ENCODE measurements around the gene MIDN. TPM values are rescaled to one million over a fixed set of nuclear protein-coding genes. Genes with fewer than 3 reads are reported as not detected.
A peak's percentile ranks its signal among the peaks of the same experiment; 100 is the strongest.

The MIDN gene
- polyA plus RNA-seq, 1 donor from 2014 or later = 24.8 TPM

- Histone ChIP-seq H3K9ac (ENCODE audit: low read length) (peak overlapping the region; percentile 99), H4K20me1 (ENCODE audit: insufficient read depth) (peaks cover 4% of the 10 kb centered on the region), H3K79me2 (replicated peaks; ENCODE audit: insufficient read depth, low read length) (peaks cover 47% of the 10 kb centered on the region), H3K36me3 (ENCODE audit: insufficient read depth, low read length) (no peaks in the 10 kb centered on the region), H3K4me3 (ENCODE audit: low read length) (peak overlapping the region; percentile 93), H3K27ac (ENCODE audit: low read length) (peak overlapping the region; percentile 98), H3K9me2 (ENCODE audit: insufficient read depth, low read length) (no peaks in the 10 kb centered on the region), H3F3A (ENCODE audit: insufficient read depth, low read length, poor library complexity, severe bottlenecking) (no peaks in the 10 kb centered on the region), H3K4me2 (ENCODE audit: low read length) (no peak overlapping the region), H3K9me3 (ENCODE audit: low read length) (no peaks in the 10 kb centered on the region), H3K27me3 (ENCODE audit: insufficient read depth, low read depth, low read length) (no peaks in the 10 kb centered on the region), H2AFZ (ENCODE audit: low read depth, low read length) (no peak overlapping the region)
- TF ChIP-seq EZH2 (IDR thresholded peaks at IDR 0.05; ENCODE audit: borderline replicate concordance, insufficient read depth, low read length, poor library complexity, severe bottlenecking) (no peak), EP300 (conservative IDR thresholded peaks at IDR 0.05; ENCODE audit: poor library complexity, severe bottlenecking) (peak; percentile 49), TAF1 (IDR thresholded peaks at IDR 0.05; ENCODE audit: low read depth) (peak; percentile 69), RAD21 (conservative IDR thresholded peaks at IDR 0.05) (no peak), MXI1 (conservative IDR thresholded peaks at IDR 0.05; ENCODE audit: poor library complexity, severe bottlenecking) (peak; percentile 28), POLR2AphosphoS5 (IDR thresholded peaks at IDR 0.05) (peak; percentile 96), CTCF (IDR thresholded peaks at IDR 0.05; ENCODE audit: poor library complexity, severe bottlenecking) (no peak), SMC3 (conservative IDR thresholded peaks at IDR 0.05; ENCODE audit: poor library complexity) (no peak)
- TF ChIP-seq, protein P1, sequence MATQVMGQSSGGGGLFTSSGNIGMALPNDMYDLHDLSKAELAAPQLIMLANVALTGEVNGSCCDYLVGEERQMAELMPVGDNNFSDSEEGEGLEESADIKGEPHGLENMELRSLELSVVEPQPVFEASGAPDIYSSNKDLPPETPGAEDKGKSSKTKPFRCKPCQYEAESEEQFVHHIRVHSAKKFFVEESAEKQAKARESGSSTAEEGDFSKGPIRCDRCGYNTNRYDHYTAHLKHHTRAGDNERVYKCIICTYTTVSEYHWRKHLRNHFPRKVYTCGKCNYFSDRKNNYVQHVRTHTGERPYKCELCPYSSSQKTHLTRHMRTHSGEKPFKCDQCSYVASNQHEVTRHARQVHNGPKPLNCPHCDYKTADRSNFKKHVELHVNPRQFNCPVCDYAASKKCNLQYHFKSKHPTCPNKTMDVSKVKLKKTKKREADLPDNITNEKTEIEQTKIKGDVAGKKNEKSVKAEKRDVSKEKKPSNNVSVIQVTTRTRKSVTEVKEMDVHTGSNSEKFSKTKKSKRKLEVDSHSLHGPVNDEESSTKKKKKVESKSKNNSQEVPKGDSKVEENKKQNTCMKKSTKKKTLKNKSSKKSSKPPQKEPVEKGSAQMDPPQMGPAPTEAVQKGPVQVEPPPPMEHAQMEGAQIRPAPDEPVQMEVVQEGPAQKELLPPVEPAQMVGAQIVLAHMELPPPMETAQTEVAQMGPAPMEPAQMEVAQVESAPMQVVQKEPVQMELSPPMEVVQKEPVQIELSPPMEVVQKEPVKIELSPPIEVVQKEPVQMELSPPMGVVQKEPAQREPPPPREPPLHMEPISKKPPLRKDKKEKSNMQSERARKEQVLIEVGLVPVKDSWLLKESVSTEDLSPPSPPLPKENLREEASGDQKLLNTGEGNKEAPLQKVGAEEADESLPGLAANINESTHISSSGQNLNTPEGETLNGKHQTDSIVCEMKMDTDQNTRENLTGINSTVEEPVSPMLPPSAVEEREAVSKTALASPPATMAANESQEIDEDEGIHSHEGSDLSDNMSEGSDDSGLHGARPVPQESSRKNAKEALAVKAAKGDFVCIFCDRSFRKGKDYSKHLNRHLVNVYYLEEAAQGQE (IDR thresholded peaks at IDR 0.05; ENCODE audit: borderline replicate concordance) = peak; percentile 81
Observed at GRCh38 chr19:1249298-1249989, 1.1 kb downstream of the MIDN start.

- TF ChIP-seq EP300 (conservative IDR thresholded peaks at IDR 0.05; ENCODE audit: poor library complexity, severe bottlenecking) (no peak), EZH2 (IDR thresholded peaks at IDR 0.05; ENCODE audit: borderline replicate concordance, insufficient read depth, low read length, poor library complexity, severe bottlenecking) (no peak), RAD21 (conservative IDR thresholded peaks at IDR 0.05) (peak; percentile 14), MXI1 (conservative IDR thresholded peaks at IDR 0.05; ENCODE audit: poor library complexity, severe bottlenecking) (no peak), POLR2AphosphoS5 (IDR thresholded peaks at IDR 0.05) (no peak), CTCF (IDR thresholded peaks at IDR 0.05; ENCODE audit: poor library complexity, severe bottlenecking) (no peak), SMC3 (conservative IDR thresholded peaks at IDR 0.05; ENCODE audit: poor library complexity) (no peak), TAF1 (IDR thresholded peaks at IDR 0.05; ENCODE audit: low read depth) (peak; percentile 22)
- TF ChIP-seq, protein P1 (IDR thresholded peaks at IDR 0.05; ENCODE audit: borderline replicate concordance) = peak; percentile 49
- H3K27ac ChIP-seq (ENCODE audit: low read length) = peak overlapping the region; percentile 98
- peaks cover 4% of the 10 kb centered on the region for H4K20me1 ChIP-seq (ENCODE audit: insufficient read depth)
- peaks cover 52% of the 10 kb centered on the region for H3K79me2 ChIP-seq (replicated peaks; ENCODE audit: insufficient read depth, low read length)
- no peaks in the 10 kb centered on the region for H3K9me3 ChIP-seq (ENCODE audit: low read length)
- H3K9ac ChIP-seq (ENCODE audit: low read length) = peak overlapping the region; percentile 99
- no peak overlapping the region for H3K4me2 ChIP-seq (ENCODE audit: low read length)
- H3K27me3 ChIP-seq (ENCODE audit: insufficient read depth, low read depth, low read length) = no peaks in the 10 kb centered on the region
- peak overlapping the region; percentile 93 for H3K4me3 ChIP-seq (ENCODE audit: low read length)
- no peaks in the 10 kb centered on the region for H3K9me2 ChIP-seq (ENCODE audit: insufficient read depth, low read length)
- H2AFZ ChIP-seq (ENCODE audit: low read depth, low read length) = no peak overlapping the region
- no peaks in the 10 kb centered on the region for H3K36me3 ChIP-seq (ENCODE audit: insufficient read depth, low read length)
- no peaks in the 10 kb centered on the region for H3F3A ChIP-seq (ENCODE audit: insufficient read depth, low read length, poor library complexity, severe bottlenecking)
Observed at GRCh38 chr19:1249990-1250436, 1.6 kb downstream of the MIDN start.
